ENCODE measurements around the gene WDR31.
"Not testable (repeated sequence)": the region's sequence is repeated elsewhere in the genome, so short reads cannot be mapped to it uniquely, and the experiment has no call there.

Gene WDR31

DNA sequence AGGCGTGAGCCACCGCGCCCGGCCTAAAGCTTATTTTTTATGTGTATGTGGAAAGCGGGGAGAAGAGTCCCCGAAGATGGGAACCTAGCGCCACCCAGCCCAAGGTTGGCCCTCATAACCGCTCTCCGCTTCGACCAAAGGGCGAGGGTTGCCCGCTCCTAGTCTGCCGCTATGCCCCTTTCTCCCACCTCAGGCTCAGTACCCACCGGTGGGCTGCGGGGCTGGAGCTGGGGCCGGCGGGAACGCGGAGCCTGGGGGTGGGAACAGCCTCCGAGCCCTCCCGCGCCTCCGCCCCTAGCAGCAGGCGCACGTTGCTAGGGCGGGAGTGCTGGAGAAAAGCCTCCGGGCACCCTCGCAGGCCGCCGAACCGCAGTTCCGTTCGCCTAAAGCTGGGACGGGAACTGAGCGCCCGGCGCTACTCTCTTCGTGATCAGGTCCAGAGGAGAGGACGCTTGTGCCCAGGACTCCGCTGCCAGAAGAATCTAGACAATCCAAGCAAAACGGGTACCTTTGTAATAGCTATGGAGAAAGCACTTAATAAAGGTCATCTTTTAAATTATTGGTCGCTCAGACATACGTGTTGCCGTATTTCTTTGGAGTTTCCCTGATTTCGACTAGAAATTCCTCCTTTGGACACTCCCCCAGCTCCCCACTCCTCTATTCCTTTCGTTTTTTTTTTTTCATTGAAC is at the start of gene WDR31:
TSS of gene WDR31 (minus strand) at position 265 of the 689 bp plus-strand sequence. CDS start 8,253 bp downstream, outside the sequence.
- Mint-ChIP-seq H3K9me3 (no peaks in the 10 kb centered on the region), H3K36me3 (no peaks in the 10 kb centered on the region), H3K4me1 (peaks cover 6 to 32% of the 10 kb centered on the region in 2 donors), H3K27me3 (peaks cover 0 to 8% of the 10 kb centered on the region in 2 donors), H3K27ac (peak within 1 kb of the TSS; percentile 56), H3K4me3 (peak within 1 kb of the TSS; percentile 77 to 92)
- ATAC-seq (replicated peaks) (peak; percentile 98 to 99), DNase-seq (peak; percentile 84)

DNA sequence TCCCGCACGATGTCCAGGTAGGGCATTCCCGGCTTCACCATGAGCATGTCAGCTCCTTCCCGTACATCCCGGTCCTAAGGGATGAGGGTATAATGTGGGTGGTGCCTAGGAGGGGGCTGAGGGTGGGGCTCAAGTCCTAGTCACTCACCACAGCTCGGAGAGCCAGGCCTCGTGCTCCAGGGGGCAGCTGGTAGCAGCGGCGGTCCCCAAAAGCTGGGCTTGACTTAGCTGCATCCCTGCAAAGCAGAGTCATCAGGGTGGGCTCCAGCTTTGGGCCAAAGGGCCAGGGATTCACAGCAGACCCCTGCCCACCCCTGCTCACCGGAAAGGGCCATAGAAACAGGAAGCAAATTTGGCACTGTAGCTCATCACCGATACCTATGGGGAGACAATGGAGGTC is 49.4 kb upstream of the WDR31 start:
- ATAC-seq (replicated peaks) (no peak), DNase-seq (no peak)
- H3K27ac Mint-ChIP-seq, result no peak overlapping the region
- H3K4me1 Mint-ChIP-seq, result no peaks in the 10 kb centered on the region
- H3K9me3 Mint-ChIP-seq, result no peaks in the 10 kb centered on the region
- H3K27me3 Mint-ChIP-seq, result no peaks in the 10 kb centered on the region
- peaks cover 35 to 54% of the 10 kb centered on the region in 2 donors for H3K36me3 Mint-ChIP-seq
- H3K4me3 Mint-ChIP-seq, result no peak overlapping the region

DNA sequence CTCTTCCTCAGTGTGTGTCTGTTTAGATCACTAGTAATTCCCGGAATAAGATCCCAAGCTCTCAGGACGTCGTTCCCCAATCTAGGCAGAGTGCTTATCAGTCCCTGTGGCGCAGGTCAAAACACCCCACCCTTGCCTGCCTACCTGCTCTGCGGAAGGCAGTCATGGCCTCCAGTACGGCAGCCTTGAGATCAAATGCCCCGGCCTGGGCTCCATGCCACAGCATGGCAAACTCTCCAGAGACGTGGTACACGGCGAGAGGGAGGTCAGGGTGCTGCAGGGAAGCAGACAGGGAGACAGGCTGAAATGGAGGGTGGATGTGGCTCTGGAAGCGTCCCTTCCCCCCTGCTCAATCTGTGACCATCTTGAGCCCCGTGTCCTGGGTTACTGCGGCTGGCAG is 48.8 kb upstream of the WDR31 start:
- no peaks in the 10 kb centered on the region for H3K9me3 Mint-ChIP-seq
- no peak overlapping the region for H3K4me3 Mint-ChIP-seq
- peaks cover 35 to 54% of the 10 kb centered on the region in 2 donors for H3K36me3 Mint-ChIP-seq
- ATAC-seq (replicated peaks), result no peak
- no peaks in the 10 kb centered on the region for H3K27me3 Mint-ChIP-seq
- DNase-seq, result no peak
- no peaks in the 10 kb centered on the region for H3K4me1 Mint-ChIP-seq
- H3K27ac Mint-ChIP-seq, result no peak overlapping the region

DNA sequence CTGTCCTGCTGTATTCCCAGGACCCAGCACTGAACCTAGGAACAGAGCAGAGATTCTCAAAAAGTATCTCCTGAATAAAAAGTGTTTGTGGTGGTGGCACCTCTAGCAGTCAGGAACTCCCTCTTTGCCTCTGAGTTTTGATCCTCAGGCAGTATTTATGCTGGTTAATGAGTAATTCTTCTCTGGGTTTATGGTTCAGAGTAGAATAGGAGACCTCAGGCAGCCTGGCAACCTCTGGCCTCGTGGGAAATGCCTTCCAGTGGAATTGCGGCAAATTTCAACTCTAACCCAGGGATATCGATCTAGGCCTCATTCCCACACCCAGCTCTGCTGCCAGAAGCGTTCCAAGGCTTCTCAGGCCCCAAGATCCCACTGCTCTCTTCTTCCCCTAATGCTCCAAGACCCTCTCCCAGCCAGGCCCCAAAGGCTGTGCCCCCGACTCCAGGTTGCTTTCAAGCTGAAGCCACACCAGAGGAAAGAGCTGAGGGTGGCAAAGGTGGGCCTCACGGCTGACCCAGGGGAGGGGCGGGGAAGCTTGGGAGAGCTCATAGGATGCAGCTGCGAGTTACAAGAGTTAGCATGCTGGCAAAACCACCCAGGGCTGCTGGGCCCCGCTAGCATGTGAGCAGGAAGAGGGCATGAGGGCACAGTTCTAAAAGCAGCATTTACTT is 47.6 kb upstream of the WDR31 start:
- DNase-seq, result no peak
- no peaks in the 10 kb centered on the region for H3K27me3 Mint-ChIP-seq
- no peaks in the 10 kb centered on the region for H3K9me3 Mint-ChIP-seq
- no peak overlapping the region for H3K27ac Mint-ChIP-seq
- peaks cover 32 to 54% of the 10 kb centered on the region in 2 donors for H3K36me3 Mint-ChIP-seq
- no peak for ATAC-seq (replicated peaks)
- H3K4me3 Mint-ChIP-seq, result no peak overlapping the region
- H3K4me1 Mint-ChIP-seq, result no peaks in the 10 kb centered on the region

DNA sequence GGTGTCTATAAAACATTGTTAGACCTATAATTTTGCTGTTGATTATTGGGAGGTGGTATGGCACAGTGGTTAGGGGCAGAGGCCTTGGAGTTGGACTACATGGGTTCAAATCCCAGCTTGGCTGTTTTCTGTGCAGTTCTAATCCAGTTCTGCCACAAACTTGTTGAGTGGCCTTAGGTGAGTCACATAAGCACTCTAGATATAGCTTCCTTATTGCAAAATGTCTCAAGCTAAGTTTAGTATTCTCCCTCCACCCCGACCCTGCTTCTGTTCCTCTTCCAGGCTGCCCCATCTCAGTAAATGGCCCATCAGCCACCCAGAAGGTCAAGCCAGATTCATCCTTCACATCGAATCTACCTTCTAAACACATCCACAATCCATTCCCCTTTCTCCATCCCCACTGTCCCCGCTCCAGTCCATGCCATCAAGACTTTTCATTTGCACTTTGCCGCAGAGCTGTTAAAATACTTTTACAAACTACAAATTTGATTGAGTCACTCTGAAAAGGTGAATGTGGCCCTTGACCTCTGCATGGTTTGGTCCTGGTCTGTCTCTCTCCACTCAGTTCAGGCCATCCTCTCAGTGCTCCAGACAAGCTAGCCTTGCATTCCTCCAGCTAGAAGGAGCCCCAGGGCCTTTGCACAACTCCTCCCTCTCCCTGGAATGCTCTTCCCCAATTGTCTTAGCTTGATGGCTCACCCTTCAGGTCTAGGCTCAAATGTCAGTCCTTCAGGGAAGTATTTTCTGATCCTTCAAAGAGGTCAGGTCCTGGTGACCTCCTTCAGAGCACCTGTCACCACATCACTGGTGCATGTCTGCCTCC is 46.7 kb upstream of the WDR31 start:
- no peak overlapping the region for H3K4me3 Mint-ChIP-seq
- no peak for ATAC-seq (replicated peaks)
- H3K4me1 Mint-ChIP-seq, result no peaks in the 10 kb centered on the region
- no peaks in the 10 kb centered on the region for H3K27me3 Mint-ChIP-seq
- no peak overlapping the region for H3K27ac Mint-ChIP-seq
- peaks cover 28 to 50% of the 10 kb centered on the region in 2 donors for H3K36me3 Mint-ChIP-seq
- no peaks in the 10 kb centered on the region for H3K9me3 Mint-ChIP-seq
- no peak for DNase-seq

DNA sequence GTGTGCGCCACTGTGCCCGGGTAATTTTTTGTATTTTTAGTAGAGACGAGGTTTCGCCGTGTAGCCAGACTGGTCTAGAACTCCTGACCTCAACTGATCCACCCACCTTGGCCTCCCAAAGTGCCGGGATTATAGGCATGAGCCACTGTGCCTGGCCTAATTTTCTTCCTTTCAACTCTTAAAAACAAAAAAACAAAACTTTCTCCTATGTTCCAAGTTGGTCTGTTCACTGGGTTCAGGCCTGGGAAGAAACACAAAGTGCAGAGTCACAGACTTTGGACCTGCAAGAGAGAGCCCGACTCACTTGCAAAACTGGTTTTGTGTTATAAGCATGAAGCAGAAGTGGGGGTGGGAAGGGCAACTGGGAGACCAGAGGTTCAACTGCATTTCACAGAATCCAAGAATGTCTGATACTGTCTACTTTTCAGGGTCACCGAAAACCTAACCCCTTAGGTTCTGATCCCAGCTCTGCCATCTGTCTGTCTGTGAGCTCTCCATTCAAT is 41.9 kb upstream of the WDR31 start:
- Mint-ChIP-seq H3K4me1 (peaks cover 6 to 13% of the 10 kb centered on the region in 2 donors), H3K9me3 (no peaks in the 10 kb centered on the region), H3K27me3 (no peaks in the 10 kb centered on the region), H3K27ac (no peak overlapping the region), H3K36me3 (peaks cover 11 to 12% of the 10 kb centered on the region in 2 donors), H3K4me3 (no peak overlapping the region)
- DNase-seq, result no peak
- no peak for ATAC-seq (replicated peaks)

DNA sequence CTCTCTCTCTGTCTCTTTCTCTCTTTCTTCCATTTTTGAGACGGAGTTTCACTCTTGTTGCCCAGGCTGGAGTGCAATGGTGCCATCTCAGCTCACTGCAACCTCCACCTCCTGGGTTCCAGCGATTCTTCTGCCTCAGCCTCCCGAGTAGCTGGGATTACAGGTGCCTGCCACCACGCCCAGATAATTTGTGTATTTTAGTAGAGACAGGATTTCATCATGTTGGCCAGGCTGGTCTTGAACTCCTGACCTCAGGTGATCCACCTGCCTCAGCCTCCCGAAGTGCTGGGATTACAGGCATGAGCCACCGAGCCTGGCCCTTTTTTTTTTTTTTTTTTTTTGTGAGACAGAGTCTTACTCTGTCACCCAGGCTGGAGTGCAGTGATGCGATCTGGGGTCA is 41.4 kb upstream of the WDR31 start:
- not testable (repeated sequence) for H3K27me3 Mint-ChIP-seq; H3K4me3 Mint-ChIP-seq; H3K36me3 Mint-ChIP-seq; ATAC-seq (replicated peaks); DNase-seq; H3K9me3 Mint-ChIP-seq
- H3K27ac Mint-ChIP-seq, result peak overlapping the region; percentile 84
- H3K4me1 Mint-ChIP-seq, result peaks cover 6 to 18% of the 10 kb centered on the region in 2 donors

DNA sequence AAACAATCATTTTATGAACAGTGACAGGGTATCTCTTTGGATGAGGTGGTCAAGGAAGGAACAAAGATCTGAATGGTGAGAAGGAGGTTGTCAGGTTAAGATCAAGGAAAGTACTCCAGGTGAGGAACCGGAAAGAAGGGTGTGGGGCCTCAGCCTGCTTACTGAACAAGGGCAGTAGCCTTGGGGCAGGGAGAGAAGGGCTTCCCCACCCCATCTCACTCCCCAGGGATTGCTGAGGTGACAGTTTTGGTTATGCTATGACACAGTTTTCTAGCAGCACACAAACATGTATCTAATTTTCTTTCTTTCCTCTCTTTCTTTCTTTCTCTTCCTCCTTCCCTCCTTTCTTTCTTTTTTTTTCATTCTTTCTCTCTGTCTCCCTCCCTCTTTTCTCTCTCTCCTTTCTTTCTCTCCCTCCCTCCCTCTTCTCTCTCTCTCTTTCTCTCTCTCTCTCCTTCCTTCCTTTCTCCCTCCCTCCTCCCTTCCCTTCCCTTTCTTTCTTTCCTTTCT is 40.8 kb upstream of the WDR31 start:
- H3K4me3 Mint-ChIP-seq, result no peak overlapping the region
- DNase-seq, result peak; percentile 59
- peaks cover 4 to 7% of the 10 kb centered on the region in 2 donors for H3K36me3 Mint-ChIP-seq
- no peak overlapping the region for H3K27ac Mint-ChIP-seq
- peak; percentile 54 to 63 for ATAC-seq (replicated peaks)
- H3K4me1 Mint-ChIP-seq, result peaks cover 6 to 22% of the 10 kb centered on the region in 2 donors
- H3K9me3 Mint-ChIP-seq, result no peaks in the 10 kb centered on the region
- H3K27me3 Mint-ChIP-seq, result no peaks in the 10 kb centered on the region

DNA sequence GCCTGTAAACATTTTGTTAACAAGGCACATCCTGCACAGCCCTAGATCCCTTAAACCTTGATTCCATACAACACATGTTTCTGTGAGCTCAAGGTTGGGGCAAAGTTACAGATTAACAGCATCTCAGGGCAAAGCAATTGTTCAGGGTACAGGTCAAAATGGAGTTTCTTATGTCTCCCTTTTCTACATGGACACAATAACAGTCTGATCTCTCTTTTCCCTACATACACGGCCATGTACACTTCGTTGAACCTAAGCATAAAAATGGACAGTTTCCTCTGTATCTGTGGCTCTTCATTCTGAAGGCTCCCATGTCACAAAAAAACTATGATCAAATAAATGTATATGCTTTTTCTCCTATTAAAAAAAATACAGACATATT is 39.7 kb upstream of the WDR31 start:
- not testable (repeated sequence) for H3K4me3 Mint-ChIP-seq; H3K27me3 Mint-ChIP-seq; DNase-seq; H3K9me3 Mint-ChIP-seq; H3K36me3 Mint-ChIP-seq; H3K27ac Mint-ChIP-seq; ATAC-seq (replicated peaks)
- peaks cover 12 to 33% of the 10 kb centered on the region in 2 donors for H3K4me1 Mint-ChIP-seq

DNA sequence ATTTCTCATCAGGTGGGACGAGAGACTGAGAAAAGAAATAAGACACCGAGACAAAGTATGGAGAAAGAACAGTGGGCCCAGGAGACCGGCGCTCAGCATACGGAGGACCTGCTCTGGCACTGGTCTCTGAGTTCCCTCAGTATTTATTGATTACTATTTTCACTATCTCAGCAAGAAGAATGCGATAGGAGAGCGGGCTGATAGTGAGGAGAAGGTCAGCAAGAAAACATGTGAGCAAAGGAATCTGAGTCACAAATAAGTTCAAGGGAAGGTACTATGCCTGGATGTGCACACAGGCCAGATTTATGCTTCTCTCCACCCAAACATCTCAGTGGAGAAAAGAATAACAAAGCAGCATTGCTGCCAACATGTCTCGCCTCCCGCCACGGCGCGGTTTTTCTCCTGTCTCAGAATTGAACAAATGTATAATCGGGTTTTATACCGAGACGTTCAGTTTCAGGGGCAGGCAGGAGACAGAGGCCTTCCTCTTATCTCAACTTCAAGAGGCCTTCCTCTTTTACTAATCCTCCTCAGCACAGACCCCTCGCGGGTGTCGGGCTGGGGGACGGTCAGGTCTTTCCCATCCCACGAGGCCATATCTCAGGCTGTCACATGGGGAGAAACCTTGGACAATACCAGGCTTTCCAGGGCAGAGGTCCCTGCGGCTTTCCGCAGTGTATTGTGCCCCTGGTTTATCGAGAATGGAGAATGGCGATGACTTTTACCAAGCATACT is 39.2 kb upstream of the WDR31 start:
- peaks cover 12 to 34% of the 10 kb centered on the region in 2 donors for H3K4me1 Mint-ChIP-seq
- not testable (repeated sequence) for H3K4me3 Mint-ChIP-seq; H3K27me3 Mint-ChIP-seq; H3K9me3 Mint-ChIP-seq; H3K27ac Mint-ChIP-seq; ATAC-seq (replicated peaks); DNase-seq; H3K36me3 Mint-ChIP-seq

DNA sequence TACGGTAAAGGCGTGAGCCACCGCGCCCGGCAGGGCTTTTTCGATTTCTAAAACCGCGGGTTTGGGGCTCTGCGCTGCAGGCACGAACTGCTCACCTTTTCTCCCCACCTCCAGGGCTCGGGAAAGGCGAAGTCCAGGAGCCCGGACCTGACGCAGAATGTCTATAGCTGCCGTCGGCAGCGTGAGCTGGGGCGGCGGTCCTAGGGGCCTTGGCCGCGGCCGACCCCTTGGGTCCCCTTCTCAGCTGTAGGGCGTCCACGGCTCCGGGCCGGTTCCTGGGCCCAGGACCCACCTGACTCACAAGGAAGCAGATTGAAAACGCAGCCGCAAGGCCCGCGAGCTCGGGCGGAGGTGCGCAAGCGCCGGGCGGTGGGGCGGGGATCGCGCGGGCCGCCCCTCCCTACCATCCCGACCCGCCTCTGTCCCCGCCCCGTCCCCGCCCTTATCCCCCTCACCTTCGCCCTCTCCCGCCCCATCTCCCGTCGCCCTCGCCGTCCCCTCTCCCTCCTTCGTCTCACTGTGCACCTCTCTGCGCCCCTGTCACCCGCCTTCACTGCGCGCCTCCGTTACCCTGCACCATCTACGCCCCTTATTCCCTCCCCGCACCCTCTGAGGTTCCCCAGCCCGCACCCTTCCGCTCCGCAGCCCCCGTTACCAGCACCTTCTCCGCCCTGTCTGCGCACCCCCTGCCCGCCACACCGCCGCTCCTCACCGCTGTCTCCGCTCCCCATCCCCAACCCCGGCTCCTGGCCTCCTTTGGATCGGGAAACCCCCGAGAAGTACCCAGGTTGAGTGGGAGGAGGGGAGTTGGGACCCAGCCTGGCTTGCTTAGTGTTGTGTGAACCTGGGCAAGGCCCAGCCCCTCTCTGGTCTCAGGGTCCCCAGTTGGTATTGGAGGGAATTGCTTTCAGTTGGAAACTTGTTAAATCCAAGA is 36.8 kb upstream of the WDR31 start, which contains the start of gene HDHD3:
TSS of gene HDHD3 (minus strand) at position 353 of the 934 bp plus-strand sequence. CDS start 2,632 bp downstream, outside the sequence.
- ATAC-seq (replicated peaks) (peak; percentile 89 to 92), DNase-seq (peak; percentile 80)
- H3K9me3 Mint-ChIP-seq, result no peaks in the 10 kb centered on the region
- H3K36me3 Mint-ChIP-seq, result peaks cover 11 to 16% of the 10 kb centered on the region in 2 donors
- H3K27ac Mint-ChIP-seq, result peak within 1 kb of the TSS; percentile 90
- peaks cover 15 to 39% of the 10 kb centered on the region in 2 donors for H3K4me1 Mint-ChIP-seq
- H3K4me3 Mint-ChIP-seq, result peak within 1 kb of the TSS; percentile 83 to 94
- no peaks in the 10 kb centered on the region for H3K27me3 Mint-ChIP-seq

DNA sequence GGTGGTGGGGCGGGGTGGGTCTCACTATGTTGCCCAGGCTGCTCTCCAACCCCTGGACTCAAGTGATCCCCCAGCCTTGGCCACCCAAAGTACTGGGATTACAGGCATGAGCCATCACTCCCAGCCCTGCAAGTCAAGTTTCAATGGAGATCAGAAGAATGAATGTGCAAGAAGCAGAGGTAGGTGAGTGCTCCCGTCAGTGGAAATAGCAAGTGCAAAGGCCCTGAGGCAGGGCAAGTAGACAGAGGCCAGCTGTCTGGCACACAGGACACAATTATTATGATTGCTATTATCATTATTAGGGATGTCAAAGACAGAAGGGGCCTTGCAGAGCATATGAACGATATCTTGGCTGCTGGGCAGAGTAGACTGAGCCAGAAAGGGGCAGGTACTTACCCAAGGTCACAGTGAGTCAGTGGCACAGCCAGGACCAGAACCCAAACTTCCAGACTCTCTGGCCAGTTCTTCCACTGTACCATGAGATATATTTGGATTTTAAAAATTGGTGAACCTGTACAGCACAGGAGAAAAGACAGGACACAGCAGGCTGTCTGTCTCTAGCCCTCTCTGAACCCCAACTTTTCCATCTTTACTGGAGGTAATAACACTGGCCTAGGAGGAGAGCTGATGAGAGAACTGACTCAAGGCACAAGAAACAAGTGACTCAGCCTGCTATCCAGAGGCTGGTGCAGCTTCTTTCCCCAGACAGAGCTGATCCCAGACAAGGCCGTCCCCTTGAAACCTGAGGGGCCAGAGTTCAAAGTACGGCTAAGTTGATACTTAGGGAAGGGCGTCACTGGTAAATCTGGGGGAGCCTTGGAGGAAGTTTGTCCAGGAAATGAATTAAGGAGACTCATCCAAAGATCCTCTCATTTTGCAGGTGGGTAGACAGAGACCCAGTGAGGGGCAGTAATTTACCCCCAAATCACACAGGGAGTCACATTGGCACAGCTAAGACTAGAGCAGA is 35.3 kb upstream of the WDR31 start:
- ATAC-seq (replicated peaks) (no peak), DNase-seq (no peak)
- Mint-ChIP-seq H3K9me3 (no peaks in the 10 kb centered on the region), H3K27ac (peak overlapping the region; percentile 90), H3K27me3 (no peaks in the 10 kb centered on the region), H3K36me3 (peaks cover 11 to 17% of the 10 kb centered on the region in 2 donors), H3K4me1 (peaks cover 10 to 28% of the 10 kb centered on the region in 2 donors), H3K4me3 (peak overlapping the region; percentile 83 to 94)

Measured in stimulated activated naive B cell treated with anti-CD40 and anti-IgM and Interleukin-4, amounts not matched to agents 10 μg/mL and 1 μg/mL and 100 μg/mL, for 72 hours (primary cell).